Progenitor cell of endocrine pancreas (in vitro differentiated cells): ENCODE measurements around the gene RAD1. TPM values are rescaled to one million over a fixed set of nuclear protein-coding genes. Genes with fewer than 3 reads are reported as not detected.
A peak's percentile ranks its signal among the peaks of the same experiment; 100 is the strongest.

ENCODE experiments used
- DNase-seq: peaks from one replicate; pipeline ENCODE4 v3.0.0; 2021; ENCODE audit warnings: low spot score; ENCODE audit not compliant: unreplicated experiment
- H3K27ac Mint-ChIP-seq: 2 replicates; pipeline ENCODE4 v1.8.0; 2021; ENCODE audit warnings: mild to moderate bottlenecking, moderate library complexity, mixed read lengths
- H3K27me3 Mint-ChIP-seq: 2 replicates; pipeline ENCODE4 v1.8.0; 2021; ENCODE audit warnings: mixed read lengths
- H3K36me3 Mint-ChIP-seq: 2 replicates; pipeline ENCODE4 v1.8.0; 2022; ENCODE audit warnings: mixed read lengths; ENCODE audit not compliant: insufficient read depth
- H3K4me1 Mint-ChIP-seq: 2 replicates; pipeline ENCODE4 v1.8.0; 2021; ENCODE audit warnings: low read depth, mixed read lengths
- H3K4me3 Mint-ChIP-seq: 2 replicates; pipeline ENCODE4 v1.8.0; 2021; ENCODE audit warnings: low read depth, mild to moderate bottlenecking, moderate library complexity, mixed read lengths
- H3K9me3 Mint-ChIP-seq: 2 replicates; pipeline ENCODE4 v1.8.0; 2021; ENCODE audit warnings: low read depth, mixed read lengths
- total RNA-seq: library from RNA; stranded (reverse); gene quantifications from 2 replicates; pipeline ENCODE4 v1.2.1, GENCODE V29; 2021
- TF ChIP-seq, protein P1 (sequence below): fragments of 200-600 bp; sonication (generic); IDR thresholded peaks from one replicate; pipeline ENCODE4 v1.5.0; 2021; ENCODE audit warnings: antibody characterized with exemption, mild to moderate bottlenecking; ENCODE audit not compliant: unreplicated experiment

Gene RAD1
- total RNA-seq, 1 donor from 2014 or later: 32.4 TPM

DNA sequence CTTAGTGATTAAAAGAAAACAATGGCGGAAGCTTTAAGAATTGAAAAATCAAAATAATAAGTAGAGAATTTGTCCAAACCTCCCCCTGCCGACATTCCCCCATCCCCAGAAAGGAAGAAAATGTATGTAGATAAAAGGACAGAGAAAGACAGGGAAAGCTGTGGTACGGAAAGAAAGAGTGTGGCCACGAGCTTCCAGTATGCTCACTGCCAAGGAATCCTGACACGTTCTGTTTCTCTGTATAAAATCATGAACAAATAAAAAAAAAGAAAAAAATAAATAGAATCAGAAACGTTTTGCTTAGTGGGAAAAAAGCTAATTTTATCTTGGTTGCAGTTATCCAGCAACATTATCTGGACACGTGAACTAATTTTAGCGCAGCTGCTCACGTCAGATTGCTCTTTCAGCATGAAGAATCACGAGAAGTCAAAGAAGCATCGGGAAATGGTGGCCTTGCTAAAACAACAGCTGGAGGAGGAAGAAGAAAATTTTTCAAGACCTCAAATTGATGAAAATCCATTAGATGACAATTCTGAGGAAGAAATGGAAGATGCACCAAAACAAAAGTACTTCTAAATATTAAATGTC, 29.2 kb upstream of the RAD1 start:
- no peaks in the 10 kb centered on the region for H3K27me3 Mint-ChIP-seq
- no peak overlapping the region for H3K4me3 Mint-ChIP-seq
- TF ChIP-seq, protein P1, sequence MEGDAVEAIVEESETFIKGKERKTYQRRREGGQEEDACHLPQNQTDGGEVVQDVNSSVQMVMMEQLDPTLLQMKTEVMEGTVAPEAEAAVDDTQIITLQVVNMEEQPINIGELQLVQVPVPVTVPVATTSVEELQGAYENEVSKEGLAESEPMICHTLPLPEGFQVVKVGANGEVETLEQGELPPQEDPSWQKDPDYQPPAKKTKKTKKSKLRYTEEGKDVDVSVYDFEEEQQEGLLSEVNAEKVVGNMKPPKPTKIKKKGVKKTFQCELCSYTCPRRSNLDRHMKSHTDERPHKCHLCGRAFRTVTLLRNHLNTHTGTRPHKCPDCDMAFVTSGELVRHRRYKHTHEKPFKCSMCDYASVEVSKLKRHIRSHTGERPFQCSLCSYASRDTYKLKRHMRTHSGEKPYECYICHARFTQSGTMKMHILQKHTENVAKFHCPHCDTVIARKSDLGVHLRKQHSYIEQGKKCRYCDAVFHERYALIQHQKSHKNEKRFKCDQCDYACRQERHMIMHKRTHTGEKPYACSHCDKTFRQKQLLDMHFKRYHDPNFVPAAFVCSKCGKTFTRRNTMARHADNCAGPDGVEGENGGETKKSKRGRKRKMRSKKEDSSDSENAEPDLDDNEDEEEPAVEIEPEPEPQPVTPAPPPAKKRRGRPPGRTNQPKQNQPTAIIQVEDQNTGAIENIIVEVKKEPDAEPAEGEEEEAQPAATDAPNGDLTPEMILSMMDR: no peak
- DNase-seq: no peak
- no peaks in the 10 kb centered on the region for H3K4me1 Mint-ChIP-seq
- no peak overlapping the region for H3K27ac Mint-ChIP-seq
- peaks cover 23% of the 10 kb centered on the region for H3K36me3 Mint-ChIP-seq
- H3K9me3 Mint-ChIP-seq: no peaks in the 10 kb centered on the region

DNA sequence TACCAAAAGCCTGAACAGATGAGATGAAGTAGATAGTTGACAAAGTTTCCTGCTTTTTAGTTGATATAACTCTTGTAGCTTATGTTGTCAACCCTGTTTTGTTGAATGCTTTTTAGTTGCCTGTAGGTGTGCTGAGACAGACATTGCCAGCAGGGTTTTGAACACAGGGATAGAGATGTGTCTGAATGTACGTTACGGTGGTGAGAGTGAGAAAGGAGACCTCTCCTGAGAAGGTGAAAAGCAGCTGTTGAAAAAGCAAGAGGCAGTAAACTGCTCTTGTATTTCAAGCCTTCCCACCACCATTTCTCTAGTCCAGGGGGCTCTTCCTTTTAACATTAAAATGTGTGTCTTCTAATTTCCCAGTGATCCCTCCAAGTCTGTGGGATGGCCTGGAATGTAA, 28.7 kb upstream of the RAD1 start:
- no peak overlapping the region for H3K27ac Mint-ChIP-seq
- DNase-seq: no peak
- H3K36me3 Mint-ChIP-seq: peaks cover 21% of the 10 kb centered on the region
- H3K4me3 Mint-ChIP-seq: no peak overlapping the region
- TF ChIP-seq, protein P1: no peak
- H3K9me3 Mint-ChIP-seq: no peaks in the 10 kb centered on the region
- no peaks in the 10 kb centered on the region for H3K27me3 Mint-ChIP-seq
- no peaks in the 10 kb centered on the region for H3K4me1 Mint-ChIP-seq

DNA sequence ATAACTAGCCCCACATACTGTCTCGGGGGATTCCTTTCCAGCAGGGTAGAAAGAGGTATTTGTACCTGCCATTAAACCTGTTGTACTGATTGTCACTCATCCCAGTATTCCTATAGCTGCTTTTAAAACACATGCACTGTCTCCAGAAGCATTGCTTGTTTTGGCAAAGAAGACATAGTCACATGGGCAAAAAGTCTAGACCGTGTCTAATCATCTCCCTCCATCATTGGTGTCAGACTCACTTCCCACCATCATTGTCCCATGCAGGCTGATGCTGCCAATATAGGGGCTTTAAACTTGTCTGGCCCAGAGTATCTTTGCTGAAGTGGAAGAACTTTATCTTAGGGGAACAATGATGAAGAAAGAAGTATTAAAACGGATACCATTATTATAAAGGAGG, 26.6 kb upstream of the RAD1 start:
- Mint-ChIP-seq H3K9me3 (no peaks in the 10 kb centered on the region), H3K4me1 (no peaks in the 10 kb centered on the region), H3K36me3 (peaks cover 25% of the 10 kb centered on the region), H3K27me3 (no peaks in the 10 kb centered on the region), H3K27ac (no peak overlapping the region), H3K4me3 (no peak overlapping the region)
- no peak for DNase-seq
- TF ChIP-seq, protein P1: no peak

DNA sequence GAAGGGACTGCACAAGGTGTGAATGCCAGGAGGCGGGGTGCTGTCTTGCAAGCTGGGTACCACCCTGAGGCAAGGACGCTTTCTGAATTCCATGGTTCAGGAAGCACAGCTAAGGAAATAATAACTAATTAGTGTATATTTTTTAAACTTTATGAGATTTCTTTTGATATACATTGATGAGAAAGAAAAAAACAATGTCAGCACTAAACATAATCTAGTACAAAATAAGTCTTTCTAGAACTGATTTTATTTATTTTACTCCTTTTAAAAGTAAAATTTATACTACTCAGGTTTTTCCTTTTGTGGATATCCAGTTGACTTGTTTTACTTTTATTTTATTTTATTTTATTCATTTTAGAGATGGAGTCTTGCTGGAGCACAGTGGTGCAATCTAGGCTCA, 17.6 kb upstream of the RAD1 start:
- Mint-ChIP-seq H3K4me3 (no peak overlapping the region), H3K27ac (no peak overlapping the region), H3K9me3 (no peaks in the 10 kb centered on the region), H3K36me3 (peaks cover 11% of the 10 kb centered on the region), H3K4me1 (peaks cover 16% of the 10 kb centered on the region), H3K27me3 (no peaks in the 10 kb centered on the region)
- DNase-seq: no peak
- TF ChIP-seq, protein P1: no peak

DNA sequence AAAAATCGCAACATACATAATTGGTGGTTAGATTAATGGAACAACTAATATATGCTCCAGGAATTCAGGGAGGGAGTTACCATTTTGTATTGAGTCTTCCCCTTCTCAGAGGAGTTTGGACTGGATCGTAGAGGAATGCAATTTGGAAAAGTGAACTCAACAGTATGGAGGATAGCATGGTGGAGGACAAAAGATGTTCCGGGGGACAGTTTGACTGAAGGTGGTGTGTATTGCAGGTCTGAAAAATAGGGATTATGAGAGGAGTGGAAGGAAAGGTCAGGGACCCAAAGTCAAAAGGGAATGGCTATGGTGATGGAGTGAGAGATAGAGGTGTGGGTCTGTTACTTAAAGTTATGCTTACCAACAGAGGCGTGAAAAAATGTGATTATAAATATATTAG, 15.6 kb upstream of the RAD1 start:
- no peak for DNase-seq
- H3K4me1 Mint-ChIP-seq: peaks cover 16% of the 10 kb centered on the region
- H3K36me3 Mint-ChIP-seq: peaks cover 6% of the 10 kb centered on the region
- H3K27me3 Mint-ChIP-seq: no peaks in the 10 kb centered on the region
- H3K9me3 Mint-ChIP-seq: no peaks in the 10 kb centered on the region
- peak overlapping the region; percentile 99 for H3K4me3 Mint-ChIP-seq
- TF ChIP-seq, protein P1: no peak
- H3K27ac Mint-ChIP-seq: peak overlapping the region; percentile 99
